Duodenal mucosa (tissue), 2 donors: Measurements from ENCODE around the gene CD8A.
A peak's percentile ranks its signal among the peaks of the same experiment; 100 is the strongest.

Source experiments
- H3K27ac ChIP-seq: one replicate; pipeline ENCODE4 v1.7.0; 2013; ENCODE audit warnings: low read depth, low read length
- H3K27me3 ChIP-seq, 2 donors: one replicate each; pipeline ENCODE4 v1.7.0; 2013; ENCODE audit warnings: low read length in 2 of 2, control low read depth in 1 of 2; ENCODE audit not compliant: insufficient read depth in 2 of 2, control insufficient read depth in 1 of 2
- H3K36me3 ChIP-seq, 2 donors: one replicate each; pipeline ENCODE4 v1.7.0; 2013; ENCODE audit warnings: low read length in 2 of 2, control low read depth in 1 of 2; ENCODE audit not compliant: insufficient read depth in 2 of 2, control insufficient read depth in 1 of 2
- H3K4me1 ChIP-seq, 2 donors: one replicate each; pipeline ENCODE4 v1.7.0; 2013; ENCODE audit warnings: low read length in 2 of 2, control low read depth in 1 of 2; ENCODE audit not compliant: insufficient read depth in 2 of 2, control insufficient read depth in 1 of 2
- H3K4me3 ChIP-seq, 2 donors: one replicate each; pipeline ENCODE4 v1.7.0; 2013; ENCODE audit warnings: low read length in 2 of 2, low read depth in 1 of 2
- H3K9ac ChIP-seq, 2 donors: one replicate each; pipeline ENCODE4 v1.7.0; 2013; ENCODE audit warnings: low read length in 2 of 2, low read depth in 1 of 2
- H3K9me3 ChIP-seq, 2 donors: one replicate each; pipeline ENCODE4 v1.7.0; 2013; ENCODE audit warnings: low read length in 2 of 2, control low read depth in 1 of 2; ENCODE audit not compliant: control insufficient read depth in 1 of 2

CD8A gene

GRCh38 chr2:86790134-86790675, 508 bp downstream of the CD8A start:
- Histone ChIP-seq H3K4me1 (peaks cover 6 to 18% of the 10 kb centered on the region in 2 donors), H3K36me3 (no peaks in the 10 kb centered on the region), H3K4me3 (peak overlapping the region; percentile 1 to 28), H3K27ac (no peak overlapping the region), H3K27me3 (peaks cover 63 to 65% of the 10 kb centered on the region in 2 donors), H3K9ac (peak overlapping the region in 1 of 2 donors; percentile 10), H3K9me3 (no peaks in the 10 kb centered on the region)

- Histone ChIP-seq H3K4me3 (peak overlapping the region; percentile 1 to 28), H3K27me3 (peaks cover 58 to 61% of the 10 kb centered on the region in 2 donors), H3K9ac (peak overlapping the region in 1 of 2 donors; percentile 10), H3K27ac (no peak overlapping the region), H3K36me3 (no peaks in the 10 kb centered on the region), H3K9me3 (no peaks in the 10 kb centered on the region), H3K4me1 (peaks cover 6 to 18% of the 10 kb centered on the region in 2 donors)
These were observed 1.0 kb downstream of the CD8A start for GRCh38 chr2:86789687-86790133.

- H3K9ac ChIP-seq = no peak overlapping the region
- H3K27me3 ChIP-seq = peaks cover 54 to 60% of the 10 kb centered on the region in 2 donors
- H3K9me3 ChIP-seq = no peaks in the 10 kb centered on the region
- H3K27ac ChIP-seq = no peak overlapping the region
- no peaks in the 10 kb centered on the region for H3K36me3 ChIP-seq
- peak overlapping the region; percentile 3 to 28 for H3K4me3 ChIP-seq
- peaks cover 6 to 18% of the 10 kb centered on the region in 2 donors for H3K4me1 ChIP-seq
These were observed 1.6 kb downstream of the CD8A start for GRCh38 chr2:86788881-86789686.

GRCh38 chr2:86788165-86788564, 2.5 kb downstream of the CD8A start:
- Histone ChIP-seq H3K4me3 (no peak overlapping the region), H3K9me3 (no peaks in the 10 kb centered on the region), H3K36me3 (no peaks in the 10 kb centered on the region), H3K27ac (no peak overlapping the region), H3K27me3 (peaks cover 46 to 51% of the 10 kb centered on the region in 2 donors), H3K9ac (no peak overlapping the region), H3K4me1 (peaks cover 6 to 18% of the 10 kb centered on the region in 2 donors)

GRCh38 chr2:86787736-86788135, 3.0 kb downstream of the CD8A start:
- peaks cover 6 to 18% of the 10 kb centered on the region in 2 donors for H3K4me1 ChIP-seq

GRCh38 chr2:86786001-86786536, 4.6 kb downstream of the CD8A start:
- no peak overlapping the region for H3K27ac ChIP-seq
- H3K9me3 ChIP-seq = no peaks in the 10 kb centered on the region

More at GRCh38 chr2:86787736-86788135, 3.0 kb downstream of the CD8A start:
- Histone ChIP-seq H3K9ac (no peak overlapping the region), H3K4me3 (no peak overlapping the region), H3K27ac (no peak overlapping the region), H3K36me3 (no peaks in the 10 kb centered on the region), H3K9me3 (no peaks in the 10 kb centered on the region), H3K27me3 (peaks cover 42 to 47% of the 10 kb centered on the region in 2 donors)

GRCh38 chr2:86785456-86785855, 5.3 kb downstream of the CD8A start:
- Histone ChIP-seq H3K4me3 (no peak overlapping the region), H3K27ac (no peak overlapping the region), H3K9ac (no peak overlapping the region), H3K27me3 (peaks cover 26 to 28% of the 10 kb centered on the region in 2 donors), H3K4me1 (peaks cover 0 to 8% of the 10 kb centered on the region in 2 donors), H3K36me3 (no peaks in the 10 kb centered on the region), H3K9me3 (no peaks in the 10 kb centered on the region)

More at GRCh38 chr2:86786001-86786536, 4.6 kb downstream of the CD8A start:
- Histone ChIP-seq H3K9ac (no peak overlapping the region), H3K27me3 (peaks cover 30 to 32% of the 10 kb centered on the region in 2 donors), H3K4me1 (peaks cover 1 to 11% of the 10 kb centered on the region in 2 donors), H3K36me3 (no peaks in the 10 kb centered on the region), H3K4me3 (no peak overlapping the region)

- peaks cover 10 to 12% of the 10 kb centered on the region in 2 donors for H3K27me3 ChIP-seq
- H3K9ac ChIP-seq = no peak overlapping the region
- no peaks in the 10 kb centered on the region for H3K9me3 ChIP-seq
- H3K4me1 ChIP-seq = no peaks in the 10 kb centered on the region
- no peak overlapping the region for H3K27ac ChIP-seq
- no peak overlapping the region for H3K4me3 ChIP-seq
- H3K36me3 ChIP-seq = no peaks in the 10 kb centered on the region
These were observed 6.9 kb downstream of the CD8A start for GRCh38 chr2:86783615-86784339.

- Histone ChIP-seq H3K9ac (no peak overlapping the region), H3K4me1 (no peaks in the 10 kb centered on the region), H3K36me3 (no peaks in the 10 kb centered on the region), H3K4me3 (no peak overlapping the region), H3K27me3 (peaks cover 6 to 10% of the 10 kb centered on the region in 2 donors), H3K27ac (no peak overlapping the region), H3K9me3 (no peaks in the 10 kb centered on the region)
These were observed 8.0 kb downstream of the CD8A start for GRCh38 chr2:86782748-86783147.
